ENCODE measurements around the gene VANGL2. TPM values are rescaled to one million over a fixed set of nuclear protein-coding genes. Genes with fewer than 3 reads are reported as not detected.

Gene VANGL2
- total RNA-seq, 2 donors from 2014 or later: 5.8 to 6.3 TPM

GRCh38 chr1:160416369-160416768, 16.0 kb downstream of the VANGL2 start:
- DNase-seq (no peak), ATAC-seq (peak; percentile 83)
- intact Hi-C loops (cut with DNase I, micrococcal nuclease): no loop called here

DNA sequence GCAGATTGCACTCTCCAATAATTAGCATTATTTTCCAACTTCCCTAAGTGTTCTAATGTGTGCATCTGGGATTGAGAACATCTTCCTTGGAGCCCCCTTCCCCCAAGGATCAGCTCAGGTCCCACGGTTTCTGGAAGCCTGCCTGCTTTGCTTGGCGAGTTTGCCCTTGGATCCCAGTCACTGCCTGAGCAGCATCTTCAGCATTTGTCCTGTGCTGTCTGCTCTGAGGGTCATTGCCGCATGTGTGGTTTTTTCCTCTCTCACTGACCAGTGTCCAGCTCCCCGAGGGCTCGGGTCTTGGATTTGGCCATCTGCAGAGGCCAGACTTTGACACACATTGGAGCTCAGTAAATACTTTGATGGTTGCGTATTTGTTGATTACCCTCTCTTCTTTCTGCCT, 18.1 kb downstream of the VANGL2 start:
- ATAC-seq (no peak), DNase-seq (no peak)
- intact Hi-C loops (cut with DNase I, micrococcal nuclease): no loop called here

DNA sequence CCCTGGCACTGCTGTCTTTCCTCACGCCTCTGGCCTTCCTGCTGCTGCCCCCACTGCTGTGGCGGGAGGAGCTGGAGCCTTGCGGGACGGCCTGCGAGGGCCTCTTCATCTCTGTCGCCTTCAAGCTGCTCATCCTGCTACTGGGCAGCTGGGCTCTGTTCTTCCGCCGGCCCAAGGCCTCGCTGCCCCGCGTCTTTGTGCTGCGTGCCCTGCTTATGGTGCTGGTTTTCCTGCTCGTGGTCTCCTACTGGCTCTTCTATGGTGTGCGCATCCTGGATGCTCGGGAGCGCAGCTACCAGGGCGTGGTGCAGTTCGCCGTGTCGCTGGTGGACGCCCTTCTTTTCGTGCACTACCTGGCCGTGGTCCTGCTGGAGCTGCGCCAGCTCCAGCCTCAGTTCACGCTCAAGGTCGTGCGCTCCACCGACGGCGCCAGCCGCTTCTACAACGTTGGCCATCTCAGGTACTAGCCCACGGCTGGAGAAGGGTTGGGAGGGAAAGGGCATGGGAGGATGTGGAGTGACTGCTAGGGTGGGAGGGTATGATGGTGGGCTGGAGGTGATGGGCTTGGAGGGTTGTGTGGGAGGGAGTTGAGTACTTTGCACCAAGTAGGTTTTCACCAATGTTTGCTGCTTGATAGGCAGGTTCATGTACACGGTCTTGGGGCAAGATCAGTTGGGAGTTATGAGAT, 18.9 kb downstream of the VANGL2 start:
- DNase-seq (no peak), ATAC-seq (no peak)
- intact Hi-C loops (cut with DNase I, micrococcal nuclease): no loop called here

GRCh38 chr1:160419838-160420169, 19.4 kb downstream of the VANGL2 start:
- DNase-seq: no peak
- no peak for ATAC-seq
- intact Hi-C loops (cut with DNase I, micrococcal nuclease): no loop called here

- ATAC-seq (peak; percentile 65), DNase-seq (no peak)
- intact Hi-C loops (cut with DNase I, micrococcal nuclease): no loop called here
Observed at GRCh38 chr1:160420881-160421842, 20.8 kb downstream of the VANGL2 start.

DNA sequence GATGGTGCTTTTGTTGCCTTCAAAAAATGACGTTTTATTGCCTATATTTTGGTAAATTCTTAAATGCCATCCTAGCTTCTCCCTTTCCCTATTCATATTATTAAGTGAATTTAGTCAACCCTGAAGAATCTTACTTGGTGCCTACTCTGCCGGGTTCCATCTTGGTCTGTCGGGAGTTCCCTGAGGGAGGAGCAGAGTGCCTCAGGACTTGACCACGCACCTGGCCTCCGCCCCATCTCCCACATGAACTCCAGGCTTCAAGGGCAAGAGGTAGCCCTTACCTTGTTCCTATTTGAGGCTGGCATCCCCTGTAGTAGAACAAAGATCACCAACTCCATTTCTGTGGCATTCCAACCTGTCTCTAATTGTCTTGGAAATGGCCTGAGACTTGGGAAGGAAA, 21.5 kb downstream of the VANGL2 start:
- intact Hi-C loops (cut with DNase I, micrococcal nuclease): no loop called here
- no peak for DNase-seq
- ATAC-seq: no peak

- ATAC-seq (no peak), DNase-seq (no peak)
- intact Hi-C loops (cut with DNase I, micrococcal nuclease): no loop called here
Observed at GRCh38 chr1:160423966-160424365, 23.6 kb downstream of the VANGL2 start.

DNA sequence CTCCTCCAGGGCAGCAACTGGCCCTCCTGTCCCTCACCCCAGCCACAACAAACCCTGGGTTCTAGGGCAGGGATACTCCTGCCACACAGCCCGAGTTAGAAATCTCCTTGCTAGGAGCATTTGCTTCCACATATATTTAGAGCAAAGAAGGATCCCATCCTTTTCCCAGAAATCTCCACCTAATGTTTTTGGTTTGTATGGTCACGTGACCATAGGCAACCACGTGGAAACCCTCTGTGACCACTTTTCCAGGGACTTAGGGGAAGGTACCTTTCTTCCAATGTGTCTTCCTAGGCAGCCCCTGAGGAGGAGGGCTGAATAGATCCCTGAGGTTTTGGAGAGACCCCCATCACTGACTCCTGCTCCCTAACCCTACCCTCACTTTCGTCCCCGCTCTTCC, 25.5 kb downstream of the VANGL2 start:
- DNase-seq (no peak), ATAC-seq (no peak)
- intact Hi-C loops (cut with DNase I, micrococcal nuclease): loop anchor here (5.0 kb wide), 1 partner anchor 181 kb away; no protein-coding TSS in a partner anchor

GRCh38 chr1:160427625-160428024, 27.3 kb downstream of the VANGL2 start:
- intact Hi-C loops (cut with DNase I, micrococcal nuclease): loop anchor here (5.0 kb wide), 1 partner anchor 180 kb away; no protein-coding TSS in a partner anchor
- DNase-seq: no peak
- no peak for ATAC-seq

- DNase-seq: no peak
- intact Hi-C loops (cut with DNase I, micrococcal nuclease): loop anchor here (5.0 kb wide), 1 partner anchor 179 kb away; no protein-coding TSS in a partner anchor
- ATAC-seq: no peak
Observed at GRCh38 chr1:160428053-160428452, 27.7 kb downstream of the VANGL2 start.

DNA sequence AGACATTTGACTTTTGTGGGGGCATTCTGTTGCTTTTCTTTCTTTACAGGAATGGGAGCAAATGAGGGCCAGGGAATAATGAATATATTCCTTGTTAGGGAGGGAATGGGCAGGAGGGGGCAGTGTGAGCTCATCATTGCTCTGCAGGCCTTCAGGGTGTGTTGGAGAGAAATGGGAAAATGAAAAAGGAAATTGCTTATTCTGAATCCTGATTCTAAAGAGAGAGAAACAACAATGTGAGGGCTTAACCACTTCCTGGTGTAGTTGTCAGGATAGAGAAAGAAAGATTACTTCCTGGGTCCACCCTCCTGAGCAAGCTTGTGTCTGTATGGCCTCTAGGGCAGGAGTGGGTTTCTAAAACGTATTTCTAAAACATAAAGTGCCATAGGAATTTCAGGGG, 28.3 kb downstream of the VANGL2 start:
- intact Hi-C loops (cut with DNase I, micrococcal nuclease): loop anchor here (5.0 kb wide), 1 partner anchor 179 kb away; no protein-coding TSS in a partner anchor
- ATAC-seq (peak; percentile 89), DNase-seq (peak; percentile 49 to 79)

- peak; percentile 53 for ATAC-seq
- DNase-seq: peak; percentile 56
- intact Hi-C loops (cut with DNase I, micrococcal nuclease): loop anchor here (5.0 kb wide), 1 partner anchor 178 kb away; no protein-coding TSS in a partner anchor
Observed at GRCh38 chr1:160429125-160429561, 28.8 kb downstream of the VANGL2 start.

GRCh38 chr1:160429702-160430535, 29.6 kb downstream of the VANGL2 start:
- intact Hi-C loops (cut with DNase I, micrococcal nuclease): loop anchor here (5.0 kb wide), 1 partner anchor 177 kb away; no protein-coding TSS in a partner anchor
- no peak for DNase-seq
- no peak for ATAC-seq

GRCh38 chr1:160431006-160431405, 30.6 kb downstream of the VANGL2 start:
- no peak for ATAC-seq
- intact Hi-C loops (cut with DNase I, micrococcal nuclease): no loop called here

GRCh38 chr1:160431571-160431970, 31.2 kb downstream of the VANGL2 start:
- ATAC-seq (no peak), DNase-seq (no peak)
- intact Hi-C loops (cut with DNase I, micrococcal nuclease): no loop called here

More at GRCh38 chr1:160431006-160431405, 30.6 kb downstream of the VANGL2 start:
- DNase-seq: no peak

DNA sequence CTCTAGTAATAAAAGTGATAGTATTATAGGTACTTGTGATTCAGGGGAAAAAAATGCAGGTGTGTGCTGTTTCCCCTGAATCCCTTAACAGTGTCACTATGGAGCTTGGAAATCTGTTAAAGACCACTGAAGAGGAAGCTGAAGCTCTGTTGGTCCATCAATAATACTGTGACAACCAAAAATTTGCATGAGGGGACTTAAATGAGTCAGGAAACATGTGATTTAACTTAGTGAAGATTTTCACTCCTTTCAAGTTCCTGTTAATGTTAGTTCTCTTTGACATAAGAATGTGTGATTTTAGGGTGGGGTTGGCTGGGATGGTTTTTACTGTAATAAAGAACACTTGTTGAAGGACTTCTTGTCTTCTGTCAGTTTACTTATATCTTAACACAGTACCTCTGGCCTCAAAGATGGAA, 32.0 kb downstream of the VANGL2 start:
- ATAC-seq (peak; percentile 24), DNase-seq (no peak)
- intact Hi-C loops (cut with DNase I, micrococcal nuclease): no loop called here

DNA sequence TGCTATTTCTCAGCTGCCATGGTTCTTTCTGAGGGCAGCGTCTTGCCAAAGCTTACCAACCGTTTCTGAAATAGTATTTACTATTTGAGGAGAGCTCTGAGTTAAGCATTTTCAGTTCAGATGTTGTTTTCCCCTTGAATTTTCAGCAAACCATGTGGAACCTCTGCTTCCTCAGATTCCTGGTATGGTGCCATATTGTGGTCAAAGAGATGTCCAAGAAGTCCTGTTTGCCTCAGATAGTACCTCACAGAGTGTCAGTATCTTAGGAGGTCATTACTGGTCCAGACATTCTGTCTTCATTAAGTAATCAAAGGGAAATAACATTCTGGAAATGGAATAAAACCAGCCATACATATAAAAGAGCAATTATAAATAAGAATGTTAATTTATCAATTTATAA, 36.6 kb downstream of the VANGL2 start:
- intact Hi-C loops (cut with DNase I, micrococcal nuclease): no loop called here
- ATAC-seq (no peak), DNase-seq (no peak)

DNA sequence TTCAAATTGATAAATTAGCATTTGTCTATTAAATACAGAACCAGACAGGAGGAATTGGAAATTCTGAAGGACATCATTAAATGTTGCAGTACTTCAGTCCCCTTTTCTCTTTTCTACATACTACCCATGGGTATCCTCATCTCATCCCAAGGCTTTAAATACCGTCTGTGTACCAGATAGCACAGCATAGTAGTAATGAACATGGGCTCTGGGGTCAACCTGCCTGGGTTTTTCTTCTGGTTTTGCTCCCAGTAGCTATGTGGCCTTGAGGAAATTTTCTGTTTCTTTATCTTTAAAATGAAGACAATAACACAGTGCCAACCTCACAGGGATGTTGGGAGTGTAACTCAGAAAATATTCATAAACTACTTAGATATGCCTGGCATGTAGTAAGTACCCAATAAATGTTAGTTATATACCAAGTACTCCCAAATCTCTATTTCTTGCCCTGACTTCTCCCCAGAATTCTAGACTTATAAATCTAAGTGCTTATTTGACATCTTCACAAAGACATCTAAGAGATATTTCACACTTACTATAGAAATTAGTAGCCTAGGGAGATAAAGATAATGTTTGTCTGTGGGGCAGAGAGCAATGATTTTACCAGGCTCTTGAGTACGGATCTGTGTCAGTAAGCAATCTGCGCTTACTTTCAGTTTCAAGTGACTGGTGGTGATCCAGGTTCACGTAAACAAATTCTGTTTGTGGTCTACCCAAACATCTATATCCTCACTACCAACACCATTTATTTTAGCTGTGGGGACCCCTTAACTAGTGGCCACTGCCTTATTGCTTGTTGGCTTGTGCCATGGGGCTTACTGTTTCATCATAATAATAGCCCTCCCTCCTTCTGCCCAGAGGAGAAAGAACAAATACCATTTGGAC, 37.3 kb downstream of the VANGL2 start:
- DNase-seq: no peak
- peak; percentile 81 for ATAC-seq

More for the DNA sequence above, 37.3 kb downstream of the VANGL2 start:
- intact Hi-C loops (cut with DNase I, micrococcal nuclease): no loop called here
